Liver (tissue), 9 donors: ENCODE measurements around the gene FOXG1. TPM values are rescaled to one million over a fixed set of nuclear protein-coding genes. Genes with fewer than 3 reads are reported as not detected.

Experiments used
- DNase-seq: peaks from one replicate; pipeline ENCODE4 v3.0.0-alpha.2; 2017; ENCODE audit warnings: low spot score
- H3K27ac ChIP-seq, 2 donors: one replicate each; pipeline ENCODE4 v1.7.0; 2013; ENCODE audit warnings: inconsistent platforms in 2 of 2, low read length in 2 of 2, control low read depth in 1 of 2, low read depth in 1 of 2, mild to moderate bottlenecking in 1 of 2
- H3K27me3 ChIP-seq, 4 donors: one replicate each; pipeline versions ENCODE4 v1.6.1 to v1.7.0; 2013; ENCODE audit warnings: low read length in 3 of 4, inconsistent platforms in 1 of 4, mild to moderate bottlenecking in 1 of 4, moderate library complexity in 1 of 4; ENCODE audit not compliant: control insufficient read depth in 4 of 4, insufficient read depth in 4 of 4
- H3K36me3 ChIP-seq, 4 donors: one replicate each; pipeline versions ENCODE4 v1.6.1 to v1.7.0; 2013; ENCODE audit warnings: low read length in 3 of 4, mild to moderate bottlenecking in 3 of 4, low read depth in 1 of 4, moderate library complexity in 1 of 4; ENCODE audit not compliant: control insufficient read depth in 4 of 4, insufficient read depth in 3 of 4
- H3K4me1 ChIP-seq, 4 donors: one replicate each; pipeline versions ENCODE4 v1.6.1 to v1.7.0; 2013; ENCODE audit warnings: low read length in 3 of 4, mild to moderate bottlenecking in 3 of 4, moderate library complexity in 1 of 4; ENCODE audit not compliant: control insufficient read depth in 4 of 4, insufficient read depth in 4 of 4
- H3K4me3 ChIP-seq, 3 donors: one replicate each; pipeline versions ENCODE4 v1.6.1 to v1.7.0; 2013; ENCODE audit warnings: low read length in 3 of 3, control low read depth in 1 of 3, low read depth in 1 of 3, mild to moderate bottlenecking in 1 of 3
- H3K9ac ChIP-seq, 2 donors: one replicate each; pipeline ENCODE4 v1.7.0; 2013; ENCODE audit warnings: low read length in 2 of 2, mild to moderate bottlenecking in 2 of 2, moderate library complexity in 2 of 2, control low read depth in 1 of 2, low read depth in 1 of 2
- H3K9me3 ChIP-seq, 4 donors: one replicate each; pipeline versions ENCODE4 v1.6.1 to v1.7.0; 2013; ENCODE audit warnings: low read length in 3 of 4; ENCODE audit not compliant: control insufficient read depth in 4 of 4
- ATF3 ChIP-seq: IDR thresholded peaks from 2 replicates; pipeline ENCODE4 v1.6.1; 2016; ENCODE audit warnings: antibody characterized with exemption
- CTCF ChIP-seq: fragments of 150-350 bp; IDR thresholded peaks from 2 replicates; pipeline ENCODE4 v1.5.1; 2017; ENCODE audit warnings: improper control_type of control experiment, low read depth, low read length; ENCODE audit not compliant: missing input control
- EGR1 ChIP-seq, 2 donors: IDR thresholded peaks; 2 replicates each; pipeline ENCODE4 v1.6.1; 2016 to 2018; ENCODE audit warnings: antibody characterized with exemption in 2 of 2, low read depth in 2 of 2
- FOXA1 ChIP-seq: IDR thresholded peaks from 2 replicates; pipeline ENCODE4 v1.6.1; 2016; ENCODE audit warnings: antibody characterized with exemption
- GABPA ChIP-seq, 2 donors: IDR thresholded peaks in 1 of 2; conservative IDR thresholded peaks in 1 of 2; 2 replicates each; pipeline ENCODE4 v1.6.1; 2016; ENCODE audit warnings: antibody characterized with exemption in 2 of 2, mild to moderate bottlenecking in 1 of 2, moderate library complexity in 1 of 2
- HNF4A ChIP-seq, 2 donors: conservative IDR thresholded peaks; 2 replicates each; pipeline ENCODE4 v1.6.1; 2016; ENCODE audit warnings: antibody characterized with exemption in 2 of 2, mild to moderate bottlenecking in 2 of 2
- HNF4G ChIP-seq: IDR thresholded peaks from 2 replicates; pipeline ENCODE4 v1.6.1; 2016; ENCODE audit warnings: antibody characterized with exemption
- JUND ChIP-seq, 2 donors: IDR thresholded peaks; 2 replicates each; pipeline ENCODE4 v1.6.1; 2016; ENCODE audit warnings: antibody characterized with exemption in 2 of 2
- MAX ChIP-seq: IDR thresholded peaks from 2 replicates; pipeline ENCODE4 v1.6.1; 2016; ENCODE audit warnings: antibody characterized with exemption
- NR2F2 ChIP-seq: IDR thresholded peaks from 2 replicates; pipeline ENCODE4 v1.6.1; 2016; ENCODE audit warnings: antibody characterized with exemption
- RAD21 ChIP-seq, 2 donors: IDR thresholded peaks; 2 replicates each; pipeline ENCODE4 v1.6.1; 2016; ENCODE audit warnings: antibody characterized with exemption in 2 of 2, mild to moderate bottlenecking in 2 of 2
- REST ChIP-seq: IDR thresholded peaks from 2 replicates; pipeline ENCODE4 v1.6.1; 2016; ENCODE audit warnings: antibody characterized with exemption, mild to moderate bottlenecking
- RXRA ChIP-seq, 2 donors: IDR thresholded peaks; 2 replicates each; pipeline ENCODE4 v1.6.1; 2017 to 2018; ENCODE audit warnings: antibody characterized with exemption in 2 of 2, mild to moderate bottlenecking in 1 of 2
- SP1 ChIP-seq: IDR thresholded peaks from 2 replicates; pipeline ENCODE4 v1.6.1; 2018; ENCODE audit warnings: antibody characterized with exemption, mild to moderate bottlenecking
- YY1 ChIP-seq: IDR thresholded peaks from 2 replicates; pipeline ENCODE4 v1.6.1; 2016; ENCODE audit warnings: antibody characterized with exemption, mild to moderate bottlenecking
- ZBTB33 ChIP-seq: IDR thresholded peaks from 2 replicates; pipeline ENCODE4 v1.6.1; 2016; ENCODE audit warnings: antibody characterized with exemption
- WGBS: extraction: QIAGEN DNeasy Blood & Tissue Kit; methylation state at CpG from one replicate; pipeline ENCODE4 v1.1.7; 2013; 5-methylcytosine and 5-hydroxymethylcytosine counted together
- polyA plus RNA-seq, 2 donors: library from polyadenylated mRNA; stranded (reverse) in 1 of 2; unstranded in 1 of 2; fragments of 200-250 nt in 1 of 2; fragments of >200 nt in 1 of 2; fragmentation: Nextera tagmentation in 1 of 2; extraction: Ambion mirVana in 1 of 2; gene quantifications; one replicate each; pipeline versions ENCODE4 v1.2.1 to v1.2.3, GENCODE V29; 2013 to 2015
- total RNA-seq, 2 donors: library from RNA; depleted of rRNA; stranded (reverse); fragments of >200 nt; gene quantifications; one replicate each; pipeline ENCODE4 v1.2.3, GENCODE V29; 2014
- donor health status: healthy.
- donor health status: healthy.
- donor health status: healthy.
- donor health status: healthy.
- donor health status: healthy.

FOXG1 gene
- total and polyA plus RNA-seq, 4 donors, result not detected

- H3K9ac ChIP-seq, result no peak overlapping the region
- peaks cover 0 to 16% (median under 1%) of the 10 kb centered on the region in 4 donors for H3K4me1 ChIP-seq
- H3K27me3 ChIP-seq, result peaks cover 3 to 29% (median 22%) of the 10 kb centered on the region in 4 donors
- no peak overlapping the region for H3K4me3 ChIP-seq
- WGBS, result 5% methylated on average over 14 of the region's 14 CpGs
- no peaks in the 10 kb centered on the region for H3K36me3 ChIP-seq
- H3K27ac ChIP-seq, result no peak overlapping the region
- TF ChIP-seq ZBTB33 (no peak), HNF4G (no peak), FOXA1 (no peak), CTCF (no peak), NR2F2 (no peak), RXRA (IDR thresholded peaks at IDR 0.05) (no peak), GABPA (IDR thresholded peaks at IDR 0.05 in 1 of 2, conservative IDR thresholded peaks at IDR 0.05 in 1 of 2) (no peak), EGR1 (IDR thresholded peaks at IDR 0.05; ENCODE audit: low read depth in 2 of 2) (no peak), YY1 (no peak), REST (no peak), JUND (IDR thresholded peaks at IDR 0.05) (no peak), RAD21 (IDR thresholded peaks at IDR 0.05) (no peak), MAX (no peak)
- DNase-seq, result no peak
- H3K9me3 ChIP-seq, result no peaks in the 10 kb centered on the region
Measured at GRCh38 chr14:28755198-28755815, 11.3 kb upstream of the FOXG1 start.

GRCh38 chr14:28755884-28756268 is 10.7 kb upstream of the FOXG1 start:
- peaks cover 0 to 20% (median under 1%) of the 10 kb centered on the region in 4 donors for H3K4me1 ChIP-seq
- no peaks in the 10 kb centered on the region for H3K9me3 ChIP-seq
- no peaks in the 10 kb centered on the region for H3K36me3 ChIP-seq
- WGBS, result 4% methylated on average over 3 of the region's 3 CpGs
- H3K27me3 ChIP-seq, result peaks cover 3 to 33% (median 22%) of the 10 kb centered on the region in 4 donors
- no peak overlapping the region for H3K4me3 ChIP-seq
- TF ChIP-seq JUND (IDR thresholded peaks at IDR 0.05) (no peak), EGR1 (IDR thresholded peaks at IDR 0.05; ENCODE audit: low read depth in 2 of 2) (no peak), SP1 (no peak), ZBTB33 (no peak), GABPA (IDR thresholded peaks at IDR 0.05 in 1 of 2, conservative IDR thresholded peaks at IDR 0.05 in 1 of 2) (no peak), MAX (no peak), ATF3 (no peak), NR2F2 (no peak), HNF4A (conservative IDR thresholded peaks at IDR 0.05) (no peak)
- H3K27ac ChIP-seq, result no peak overlapping the region
- no peak overlapping the region for H3K9ac ChIP-seq
- DNase-seq, result no peak
